OCI-LY1 (cell line): ENCODE measurements around the gene TANC1.

Experiments used
- H2AFZ ChIP-seq: fragments of 200-600 bp; sonication (generic), shearing (Covaris generic); 2 replicates; pipeline ENCODE4 v1.6.0; 2014; ENCODE audit warnings: antibody characterized with exemption, mild to moderate bottlenecking, low read length
- H3F3A ChIP-seq: fragments of 200-600 bp; sonication (generic), shearing (Covaris generic); 2 replicates; pipeline ENCODE4 v1.6.0; 2014; ENCODE audit warnings: mild to moderate bottlenecking, antibody characterized with exemption, low read length, moderate library complexity; ENCODE audit not compliant: insufficient read depth
- H3K27ac ChIP-seq: fragments of 200-600 bp; sonication (generic); 2 replicates; pipeline ENCODE4 v1.5.1; 2014; ENCODE audit warnings: low read length, mixed run types, mild to moderate bottlenecking, low read depth; ENCODE audit not compliant: poor library complexity, severe bottlenecking
- H3K27me3 ChIP-seq: fragments of 200-600 bp; sonication (generic); 2 replicates; pipeline ENCODE4 v1.6.0; 2014; ENCODE audit warnings: antibody characterized with exemption, mild to moderate bottlenecking, low read length, moderate library complexity; ENCODE audit not compliant: insufficient read depth
- H3K36me3 ChIP-seq: fragments of 200-600 bp; sonication (generic); 2 replicates; pipeline ENCODE4 v1.6.1; 2014; ENCODE audit warnings: mild to moderate bottlenecking, antibody characterized with exemption, low read length, moderate library complexity, mixed read lengths; ENCODE audit not compliant: insufficient read depth
- H3K4me1 ChIP-seq: fragments of 200-600 bp; sonication (generic); 2 replicates; pipeline ENCODE4 v1.5.1; 2014; ENCODE audit warnings: mild to moderate bottlenecking, low read length, moderate library complexity; ENCODE audit not compliant: insufficient read depth, severe bottlenecking
- H3K4me2 ChIP-seq: fragments of 200-600 bp; sonication (generic), shearing (Covaris generic); 2 replicates; pipeline ENCODE4 v1.6.1; 2014; ENCODE audit warnings: low read length
- H3K4me3 ChIP-seq: fragments of 200-600 bp; sonication (generic); 2 replicates; pipeline ENCODE4 v1.5.1; 2014; ENCODE audit warnings: low read length, low read depth, mild to moderate bottlenecking, mixed read lengths; ENCODE audit not compliant: poor library complexity, severe bottlenecking
- H3K79me2 ChIP-seq: fragments of 200-600 bp; shearing (Covaris generic); 2 replicates; pipeline ENCODE4 v1.6.1; 2016; ENCODE audit warnings: mixed run types, low read length, mixed read lengths; ENCODE audit not compliant: insufficient read depth
- H3K9ac ChIP-seq: fragments of 200-600 bp; sonication (generic), shearing (Covaris generic); 2 replicates; pipeline ENCODE4 v1.6.1; 2014; ENCODE audit warnings: mild to moderate bottlenecking, low read length, mixed read lengths
- H3K9me2 ChIP-seq: fragments of 200-600 bp; sonication (generic), shearing (Covaris generic); 2 replicates; pipeline ENCODE4 v1.6.1; 2014; ENCODE audit warnings: low read depth, mild to moderate bottlenecking, low read length, mixed read lengths
- H3K9me3 ChIP-seq: fragments of 200-600 bp; shearing (Covaris generic); 2 replicates; pipeline ENCODE4 v1.6.1; 2014; ENCODE audit warnings: low read length, mixed read lengths
- H4K20me1 ChIP-seq: fragments of 200-600 bp; sonication (generic), shearing (Covaris generic); 2 replicates; pipeline ENCODE4 v1.6.0; 2016; ENCODE audit warnings: mild to moderate bottlenecking, low read length; ENCODE audit not compliant: insufficient read depth
- EZH2 ChIP-seq: fragments of 200-600 bp; sonication (generic), shearing (Covaris generic); IDR thresholded peaks from 2 replicates; pipeline ENCODE4 v1.8.0; 2017; ENCODE audit warnings: borderline replicate concordance, mixed run types, mild to moderate bottlenecking, antibody characterized with exemption, low read length, moderate library complexity, mixed read lengths
- TF ChIP-seq, protein P1 (sequence below): fragments of 200-600 bp; sonication (generic), shearing (Covaris generic); IDR thresholded peaks from 2 replicates; pipeline ENCODE4 v1.5.1; 2017; ENCODE audit warnings: mild to moderate bottlenecking, antibody characterized with exemption, low read length, moderate library complexity, mixed read lengths

Gene TANC1

DNA sequence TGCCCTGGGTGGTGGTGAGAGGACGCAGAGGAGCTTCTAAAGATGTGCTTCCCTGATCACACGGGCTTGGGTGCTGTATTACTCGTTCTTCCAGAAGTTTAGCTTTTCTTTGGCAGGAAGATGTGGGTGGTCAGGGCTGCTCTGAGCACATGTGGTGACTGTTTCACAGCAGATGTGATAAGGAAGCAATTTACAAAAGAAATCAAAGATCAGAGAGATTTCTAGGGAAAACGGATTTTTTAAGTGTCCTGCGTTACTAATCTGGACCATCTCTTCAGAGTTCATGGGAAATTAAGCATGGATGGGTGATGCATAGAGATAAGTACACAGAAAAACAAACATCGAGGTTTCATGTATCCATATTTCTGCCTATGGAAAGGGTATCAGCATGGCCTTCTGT lies 218.7 kb downstream of the TANC1 start:
- Histone ChIP-seq H3K4me3 (no peak overlapping the region), H4K20me1 (no peaks in the 10 kb centered on the region), H3K4me2 (no peak overlapping the region)

DNA sequence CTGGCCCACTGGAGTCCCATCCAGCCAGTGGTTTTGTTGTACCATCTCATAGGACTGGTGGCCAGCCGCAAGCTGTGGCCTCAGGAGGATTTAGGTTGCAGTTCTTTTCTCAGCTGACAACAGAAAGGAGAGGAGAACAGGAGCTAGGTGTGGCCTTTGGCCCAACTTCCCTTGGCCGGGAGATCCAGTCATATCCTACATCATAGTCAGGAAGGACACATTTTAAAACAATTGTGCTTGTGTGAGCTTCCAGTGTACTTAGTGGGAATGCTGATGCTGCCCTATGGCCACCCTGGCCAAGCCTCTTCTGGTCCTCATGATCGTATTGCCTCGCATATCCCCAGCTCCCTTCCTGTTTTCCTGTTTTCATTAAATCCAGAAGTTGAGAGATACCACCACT lies 220.0 kb downstream of the TANC1 start:
- Histone ChIP-seq H3K4me1 (no peaks in the 10 kb centered on the region), H3K36me3 (no peaks in the 10 kb centered on the region), H3K27ac (no peak overlapping the region), H3K9me2 (no peaks in the 10 kb centered on the region), H3K9me3 (no peaks in the 10 kb centered on the region), H4K20me1 (no peaks in the 10 kb centered on the region), H3K4me2 (no peak overlapping the region), H3K9ac (no peak overlapping the region), H3K79me2 (no peaks in the 10 kb centered on the region), H3F3A (no peaks in the 10 kb centered on the region), H3K4me3 (no peak overlapping the region), H3K27me3 (no peaks in the 10 kb centered on the region), H2AFZ (no peak overlapping the region)
- TF ChIP-seq EZH2 = no peak
- TF ChIP-seq, protein P1, sequence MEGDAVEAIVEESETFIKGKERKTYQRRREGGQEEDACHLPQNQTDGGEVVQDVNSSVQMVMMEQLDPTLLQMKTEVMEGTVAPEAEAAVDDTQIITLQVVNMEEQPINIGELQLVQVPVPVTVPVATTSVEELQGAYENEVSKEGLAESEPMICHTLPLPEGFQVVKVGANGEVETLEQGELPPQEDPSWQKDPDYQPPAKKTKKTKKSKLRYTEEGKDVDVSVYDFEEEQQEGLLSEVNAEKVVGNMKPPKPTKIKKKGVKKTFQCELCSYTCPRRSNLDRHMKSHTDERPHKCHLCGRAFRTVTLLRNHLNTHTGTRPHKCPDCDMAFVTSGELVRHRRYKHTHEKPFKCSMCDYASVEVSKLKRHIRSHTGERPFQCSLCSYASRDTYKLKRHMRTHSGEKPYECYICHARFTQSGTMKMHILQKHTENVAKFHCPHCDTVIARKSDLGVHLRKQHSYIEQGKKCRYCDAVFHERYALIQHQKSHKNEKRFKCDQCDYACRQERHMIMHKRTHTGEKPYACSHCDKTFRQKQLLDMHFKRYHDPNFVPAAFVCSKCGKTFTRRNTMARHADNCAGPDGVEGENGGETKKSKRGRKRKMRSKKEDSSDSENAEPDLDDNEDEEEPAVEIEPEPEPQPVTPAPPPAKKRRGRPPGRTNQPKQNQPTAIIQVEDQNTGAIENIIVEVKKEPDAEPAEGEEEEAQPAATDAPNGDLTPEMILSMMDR = no peak

More for the DNA sequence above, 218.7 kb downstream of the TANC1 start:
- no peaks in the 10 kb centered on the region for H3K36me3 ChIP-seq
- no peaks in the 10 kb centered on the region for H3K9me3 ChIP-seq
- H3K27ac ChIP-seq = no peak overlapping the region
- no peaks in the 10 kb centered on the region for H3K27me3 ChIP-seq
- no peak for TF ChIP-seq EZH2
- TF ChIP-seq, protein P1 = no peak
- no peaks in the 10 kb centered on the region for H3K79me2 ChIP-seq
- H3K4me1 ChIP-seq = no peaks in the 10 kb centered on the region
- H3K9ac ChIP-seq = no peak overlapping the region
- no peaks in the 10 kb centered on the region for H3K9me2 ChIP-seq
- H3F3A ChIP-seq = no peaks in the 10 kb centered on the region
- no peak overlapping the region for H2AFZ ChIP-seq

DNA sequence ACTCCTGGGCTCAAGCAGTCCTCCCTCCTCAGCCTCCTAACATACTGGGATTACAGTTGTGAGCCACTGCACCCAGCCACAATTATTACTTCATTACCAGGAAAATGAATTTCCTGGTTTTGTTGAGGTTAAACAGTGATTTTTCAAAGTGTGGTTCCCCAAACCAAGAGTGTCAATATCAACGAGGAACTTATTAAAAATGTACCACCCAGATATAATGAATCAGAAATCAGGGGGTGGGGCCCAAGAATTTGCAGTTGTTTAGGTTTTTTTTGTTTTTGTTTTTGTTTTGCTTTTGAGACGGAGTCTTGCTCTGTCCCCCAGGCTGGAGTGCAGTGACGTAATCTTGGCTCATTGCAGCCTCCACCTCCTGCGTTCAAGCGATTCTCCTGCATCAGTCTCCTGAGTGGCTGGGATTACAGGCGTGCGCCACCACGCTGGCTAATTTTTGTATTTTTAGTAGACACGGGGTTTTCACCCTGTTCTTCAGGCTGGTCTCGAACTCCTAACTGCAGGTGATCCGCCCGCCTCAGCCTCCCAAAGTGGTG lies 224.0 kb downstream of the TANC1 start:
- H3K79me2 ChIP-seq = no peaks in the 10 kb centered on the region
- no peak overlapping the region for H3K27ac ChIP-seq
- no peak overlapping the region for H3K4me2 ChIP-seq
- no peaks in the 10 kb centered on the region for H3K9me3 ChIP-seq
- no peak overlapping the region for H3K9ac ChIP-seq
- H3K4me1 ChIP-seq = no peaks in the 10 kb centered on the region
- no peaks in the 10 kb centered on the region for H3K36me3 ChIP-seq
- H3K4me3 ChIP-seq = no peak overlapping the region
- no peaks in the 10 kb centered on the region for H3K27me3 ChIP-seq
- H3K9me2 ChIP-seq = no peaks in the 10 kb centered on the region
- H3F3A ChIP-seq = no peaks in the 10 kb centered on the region
- H4K20me1 ChIP-seq = no peaks in the 10 kb centered on the region
- TF ChIP-seq EZH2 = no peak
- TF ChIP-seq, protein P1 = no peak
- H2AFZ ChIP-seq = no peak overlapping the region
